GM18861 (cell line): ENCODE data around the gene CLN6.

Experiments
- ATAC-seq: cut with Tn5 transposase; IDR thresholded peaks from one replicate; pipeline ENCODE4 v1.9.1; 2021; ENCODE audit not compliant: unreplicated experiment

CLN6 gene

GRCh38 chr15:68229386-68230156 is at the start of gene CLN6:
TSS of gene CLN6 (minus strand) at chr15:68229728. CDS start at chr15:68229584, 144 bp downstream.
- ATAC-seq = peak; percentile 64

- ATAC-seq = no peak
Measured at GRCh38 chr15:68278595-68279405, 49.3 kb upstream of the CLN6 start.

DNA sequence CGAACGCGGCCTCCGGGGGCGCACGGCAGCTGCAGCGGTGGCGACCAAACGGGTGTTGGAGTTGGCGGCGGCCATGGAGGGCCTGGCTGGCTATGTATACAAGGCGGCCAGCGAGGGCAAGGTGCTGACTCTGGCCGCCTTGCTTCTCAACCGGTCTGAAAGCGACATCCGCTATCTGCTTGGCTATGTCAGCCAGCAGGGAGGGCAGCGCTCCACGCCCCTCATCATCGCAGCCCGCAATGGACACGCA is 48.7 kb upstream of the CLN6 start:
- peak; percentile 50 for ATAC-seq

DNA sequence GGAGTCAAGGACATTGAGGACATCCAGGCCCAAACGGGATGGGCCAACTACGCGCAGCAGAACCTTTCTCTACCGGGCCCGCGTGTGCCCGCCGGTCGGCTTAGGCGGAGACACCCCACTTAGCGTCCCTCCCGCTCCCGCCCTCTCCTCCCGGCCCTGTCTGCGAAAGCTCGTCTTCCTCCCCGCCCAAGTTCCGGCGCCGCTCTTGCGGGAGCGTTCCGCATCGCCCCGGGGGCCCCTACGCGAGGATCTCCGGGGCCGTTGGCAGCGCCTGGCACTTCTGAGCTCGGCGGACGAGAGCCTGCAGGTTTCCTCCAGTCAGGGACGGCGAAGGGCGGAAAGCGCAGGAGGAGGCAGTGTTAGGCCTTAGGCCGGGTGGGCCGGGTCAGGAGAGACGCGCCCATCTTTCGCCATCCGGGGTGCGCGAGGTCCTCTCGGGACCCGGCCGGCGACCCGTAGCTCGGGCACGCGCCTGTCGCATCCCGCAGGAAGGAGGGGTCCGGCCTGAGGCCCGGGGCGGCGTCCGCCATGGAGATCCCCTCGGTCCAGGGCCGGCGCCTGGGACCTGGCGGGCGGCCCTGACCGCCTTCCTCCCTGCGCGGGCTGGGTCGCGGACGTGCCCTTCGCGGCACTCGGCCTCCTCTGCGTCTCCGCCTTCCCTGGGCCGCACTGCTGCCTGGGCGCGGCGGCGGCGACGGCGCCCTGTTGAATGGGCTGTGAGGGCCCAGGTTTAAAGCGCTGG is 48.2 kb upstream of the CLN6 start, which contains the start of gene FEM1B:
Gene FEM1B, plus strand, starts transcription at position 143 of the 742 bp plus-strand sequence. CDS start 673 bp downstream, outside the sequence.
- ATAC-seq = peak; percentile 71

GRCh38 chr15:68277131-68277602 is 47.6 kb upstream of the CLN6 start:
- no peak for ATAC-seq

GRCh38 chr15:68276668-68277067 is 47.1 kb upstream of the CLN6 start:
- ATAC-seq = no peak

DNA sequence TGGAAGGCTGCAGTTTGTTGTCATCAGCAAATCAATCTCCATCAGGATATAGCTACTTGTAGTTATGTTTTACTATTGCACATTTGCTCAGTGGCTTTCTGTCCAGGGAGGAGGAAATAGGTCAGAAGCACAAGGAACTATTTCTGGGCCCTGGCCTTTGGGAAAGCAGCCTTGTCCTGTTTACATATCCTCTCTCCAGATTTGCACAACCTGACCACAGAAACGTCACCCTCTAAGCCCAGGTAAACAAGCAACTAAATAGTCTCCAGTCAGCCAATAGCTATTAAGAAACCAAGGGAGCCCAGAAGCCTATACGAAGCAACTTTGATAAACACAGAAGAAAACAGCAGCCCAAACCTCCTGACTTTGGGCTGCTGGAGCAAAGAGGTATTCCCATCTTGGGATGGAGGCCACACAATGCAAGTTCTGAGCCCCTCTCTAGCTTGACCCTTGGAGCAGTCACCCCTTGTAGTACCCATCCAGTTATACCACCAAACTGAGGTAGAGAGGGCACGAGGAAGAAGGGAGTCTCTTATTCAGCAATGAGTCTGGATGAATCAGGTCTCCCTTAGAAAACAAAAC is 45.7 kb upstream of the CLN6 start:
- no peak for ATAC-seq

GRCh38 chr15:68274201-68274848 is 44.8 kb upstream of the CLN6 start:
- no peak for ATAC-seq

GRCh38 chr15:68272721-68273271 is 43.3 kb upstream of the CLN6 start:
- no peak for ATAC-seq

GRCh38 chr15:68271854-68272471 is 42.4 kb upstream of the CLN6 start:
- ATAC-seq = no peak

DNA sequence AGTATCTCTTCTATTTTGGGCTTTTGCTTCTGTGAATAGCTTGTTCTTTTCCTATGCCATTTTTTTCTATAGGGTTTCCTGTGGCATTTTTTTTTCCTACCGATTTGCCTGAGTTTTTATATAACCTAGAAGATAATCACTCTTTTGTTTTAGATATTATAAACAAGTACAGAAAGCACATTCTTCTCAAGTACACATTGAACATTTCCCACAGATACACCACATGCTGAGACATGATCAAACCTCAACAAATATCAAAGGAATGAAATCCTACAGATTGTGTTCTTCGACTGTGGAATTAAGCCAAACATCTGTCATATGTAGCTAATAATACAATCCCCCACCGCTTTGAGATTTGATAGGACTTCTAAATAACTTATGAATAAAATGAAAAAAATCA is 38.9 kb upstream of the CLN6 start:
- ATAC-seq = no peak

DNA sequence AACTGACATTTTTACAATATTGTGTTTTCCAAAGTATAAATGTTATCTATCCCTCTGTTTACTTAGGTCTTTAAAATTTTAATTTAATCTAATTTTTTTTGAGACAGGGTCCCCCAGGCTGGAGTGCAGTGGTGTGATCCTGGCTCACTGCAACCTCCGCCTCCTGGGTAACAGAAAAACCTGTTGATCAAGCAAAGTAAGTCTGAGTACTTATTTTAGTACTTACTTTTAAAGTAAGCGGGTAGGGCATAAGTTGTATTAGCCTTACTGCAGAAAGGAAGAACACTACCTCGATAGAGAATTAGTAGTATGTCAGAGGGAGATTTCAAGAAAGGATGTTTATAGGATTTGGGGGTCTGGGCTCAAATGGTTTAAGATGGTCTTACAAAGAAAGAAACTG is 36.1 kb upstream of the CLN6 start:
- no peak for ATAC-seq

DNA sequence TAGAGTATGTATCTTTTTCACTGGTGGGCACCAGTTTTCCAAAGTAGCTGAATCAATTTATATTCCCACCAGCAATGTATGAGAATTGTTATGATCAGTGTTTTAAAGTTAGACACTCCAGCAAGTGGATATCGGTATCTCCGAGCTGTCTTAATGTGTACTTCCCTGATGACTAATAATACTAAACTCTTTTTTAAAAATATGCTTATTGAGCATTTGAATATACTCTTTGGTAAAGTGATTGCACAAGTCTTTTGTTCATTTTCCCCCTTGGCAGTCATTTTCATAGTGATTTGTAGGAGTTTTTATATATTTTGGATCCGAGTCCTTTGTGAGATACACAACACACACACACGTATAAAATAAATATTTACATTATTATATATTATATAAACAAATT is 35.6 kb upstream of the CLN6 start:
- ATAC-seq = no peak

- ATAC-seq = no peak
Measured at GRCh38 chr15:68264282-68264681, 34.8 kb upstream of the CLN6 start.

DNA sequence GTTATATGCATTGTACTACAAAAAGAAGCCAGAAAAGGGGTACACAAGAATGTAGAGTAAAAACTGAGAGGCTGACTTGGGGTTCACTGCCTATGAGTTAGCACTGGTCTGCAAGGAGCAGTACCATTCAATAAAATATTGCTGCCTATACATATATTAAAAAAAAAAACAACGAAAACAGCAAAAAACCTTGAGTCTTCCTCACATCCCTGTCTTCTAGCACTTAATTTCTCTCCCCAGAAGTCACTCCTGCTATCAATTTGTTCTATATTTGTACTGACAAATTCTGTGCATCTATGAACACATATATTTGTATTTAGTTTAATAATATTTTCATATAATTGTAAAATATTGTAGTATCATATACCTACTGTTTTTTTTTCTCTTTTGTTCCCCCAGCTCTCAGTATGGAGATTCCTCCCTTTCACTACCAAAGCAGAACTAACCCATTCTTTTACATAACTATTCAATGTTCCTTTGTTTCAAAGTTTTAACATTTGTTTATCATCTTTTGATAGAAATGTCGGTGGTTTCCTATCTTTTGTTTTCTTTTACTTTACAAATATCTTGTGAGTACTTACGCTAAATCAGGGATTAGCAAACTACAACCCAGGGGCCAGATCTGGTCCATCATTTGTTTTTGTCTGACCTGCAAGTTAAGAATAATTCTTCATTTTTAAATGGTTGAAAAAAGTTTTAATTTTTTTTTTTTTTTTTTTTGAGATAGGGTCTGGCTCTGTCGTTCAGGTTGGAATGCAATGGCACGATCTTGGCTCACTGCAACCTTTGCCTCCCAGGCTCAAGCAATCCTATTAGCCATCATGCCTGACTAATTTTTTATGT is 33.2 kb upstream of the CLN6 start:
- no peak for ATAC-seq

DNA sequence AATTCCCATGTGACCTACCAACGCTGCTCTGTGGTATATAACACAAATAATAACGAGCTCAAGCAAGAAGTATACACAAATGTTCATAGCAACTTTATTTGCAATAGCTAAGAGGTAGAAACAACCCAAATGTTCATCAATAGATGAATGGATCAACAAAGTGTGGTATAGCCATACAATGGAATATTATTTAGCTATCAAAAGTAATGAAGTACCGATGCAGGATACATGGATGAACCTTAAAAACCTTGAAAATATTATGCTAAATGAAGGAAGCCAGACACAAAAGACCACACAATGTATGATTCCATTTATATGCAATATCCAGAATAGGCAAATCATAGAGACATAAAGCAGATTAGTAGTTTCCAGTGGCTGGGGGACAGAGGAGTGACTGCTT is 32.5 kb upstream of the CLN6 start:
- no peak for ATAC-seq

DNA sequence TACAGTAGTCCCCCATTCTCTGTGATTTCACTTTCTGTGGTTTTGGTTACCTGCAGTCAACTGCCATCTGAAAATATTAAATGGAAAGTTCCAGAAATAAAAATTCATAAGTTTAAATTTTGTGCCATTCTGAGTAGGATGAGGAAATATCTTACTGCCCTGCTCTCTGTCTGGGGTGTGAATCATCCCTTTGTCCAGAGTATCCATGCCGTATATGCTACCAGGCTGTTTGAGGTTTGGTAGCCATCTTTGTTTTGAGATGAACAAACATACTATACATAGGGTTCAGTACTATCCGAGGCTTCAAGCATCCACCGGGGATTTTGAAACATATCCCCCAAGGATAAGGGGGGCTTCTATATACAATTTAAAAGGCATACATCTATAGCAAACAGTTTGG is 31.7 kb upstream of the CLN6 start:
- no peak for ATAC-seq

GRCh38 chr15:68259883-68260282 is 30.4 kb upstream of the CLN6 start:
- ATAC-seq = no peak

DNA sequence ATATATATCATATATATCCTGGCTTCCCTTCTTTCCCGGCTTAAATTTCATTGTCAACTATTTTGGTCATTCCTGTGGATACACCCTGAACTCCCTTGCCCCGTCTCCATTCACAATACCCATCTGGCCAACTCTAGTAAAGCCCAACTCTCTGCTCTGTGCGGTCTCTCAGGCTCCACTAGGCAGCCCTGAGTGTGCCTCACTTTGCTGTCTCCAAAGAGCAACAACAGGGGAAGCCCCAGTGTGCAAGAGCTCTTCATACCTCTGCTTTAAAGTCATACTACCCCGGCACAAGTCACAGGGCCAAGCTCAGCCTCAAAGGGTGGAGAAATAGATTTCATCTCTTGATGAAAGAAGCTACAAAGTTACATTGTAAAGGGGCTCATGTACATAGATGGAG is 29.2 kb upstream of the CLN6 start:
- no peak for ATAC-seq
